HG03575 (cell line): ENCODE data around the gene REEP6.

Source experiments
- ATAC-seq: cut with Tn5 transposase; IDR thresholded peaks from one replicate; pipeline ENCODE4 v1.9.1; 2021; ENCODE audit not compliant: unreplicated experiment, insufficient number of reproducible peaks, low FRiP score; ENCODE audit errors: extremely low read depth

The REEP6 gene

GRCh38 chr19:1502433-1503088, 11.6 kb downstream of the REEP6 start:
- no peak for ATAC-seq

- ATAC-seq = no peak
Observed at GRCh38 chr19:1503089-1503924, 12.3 kb downstream of the REEP6 start.

GRCh38 chr19:1503925-1504773, 13.2 kb downstream of the REEP6 start:
- no peak for ATAC-seq

- ATAC-seq = no peak
Observed at GRCh38 chr19:1505012-1505411, 14.0 kb downstream of the REEP6 start.

- no peak for ATAC-seq
Observed at GRCh38 chr19:1505991-1506881, 15.3 kb downstream of the REEP6 start.

GRCh38 chr19:1507192-1507660, 16.2 kb downstream of the REEP6 start:
- ATAC-seq = no peak

GRCh38 chr19:1507763-1508506, 17.0 kb downstream of the REEP6 start:
- ATAC-seq = no peak

- ATAC-seq = no peak
Observed at GRCh38 chr19:1508507-1508856, 17.5 kb downstream of the REEP6 start.

- ATAC-seq = no peak
Observed at GRCh38 chr19:1509602-1510441, 18.8 kb downstream of the REEP6 start.

- no peak for ATAC-seq
Observed at GRCh38 chr19:1510442-1510806, 19.4 kb downstream of the REEP6 start.

GRCh38 chr19:1510807-1511206, 19.8 kb downstream of the REEP6 start:
- no peak for ATAC-seq

GRCh38 chr19:1511318-1512317, 20.6 kb downstream of the REEP6 start:
- ATAC-seq = no peak

GRCh38 chr19:1512671-1513498, 21.9 kb downstream of the REEP6 start, which contains the start of gene ADAMTSL5:
ADAMTSL5 (minus strand) TSS chr19:1513019; CDS start chr19:1510943, 2,076 bp downstream.
- no peak for ATAC-seq

- no peak for ATAC-seq
Observed at GRCh38 chr19:1513499-1514294, 22.7 kb downstream of the REEP6 start.

GRCh38 chr19:1514295-1514661, 23.3 kb downstream of the REEP6 start:
- ATAC-seq = no peak
